NCI-H187 treated with DMSO at 0.1 percent for 48 hours (cell line): ENCODE results near the gene ERC2.
"Not testable (repeated sequence)": the region's sequence is repeated elsewhere in the genome, so short reads cannot be mapped to it uniquely, and the experiment has no call there.

Experiments used
- DNase-seq: peaks from one replicate; lab custom pipeline; 2025; lab: John Stamatoyannopoulos, UW

The ERC2 gene

DNA sequence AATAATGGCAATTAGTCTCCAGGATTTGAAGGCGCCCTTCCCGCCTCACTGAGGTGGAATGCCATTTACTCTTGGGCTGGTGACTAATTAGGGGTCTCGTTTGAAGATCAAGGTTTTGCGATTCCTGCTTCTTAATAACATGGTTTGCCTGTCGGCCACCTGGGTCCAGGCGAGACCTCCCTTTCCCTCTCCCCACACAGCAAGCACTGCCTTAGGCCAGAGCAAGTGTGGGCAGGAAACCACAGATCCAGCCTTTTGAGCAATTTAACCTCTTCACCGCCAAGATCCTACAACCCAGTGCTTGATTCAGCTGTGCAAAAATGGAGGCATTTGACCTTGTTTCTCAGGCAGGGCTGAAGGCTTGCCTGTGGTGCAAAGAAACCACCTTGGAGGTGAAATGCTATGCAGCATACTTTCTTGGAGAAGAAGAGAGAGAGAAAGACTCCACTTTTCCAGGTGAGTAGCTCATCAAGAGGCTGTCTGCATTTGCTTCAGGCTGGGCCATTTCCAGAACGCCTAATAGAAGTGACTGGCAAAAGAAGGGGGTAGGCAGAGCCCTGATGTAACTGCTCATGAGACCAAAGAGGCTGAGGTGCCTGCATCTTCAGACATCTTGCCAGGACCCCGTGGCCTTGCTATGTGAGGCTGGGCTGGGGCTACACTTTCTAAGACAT, 947.1 kb downstream of the ERC2 start:
- DNase-seq, result no peak

- no peak for DNase-seq
Measured at GRCh38 chr3:55519019-55519418, 949.2 kb downstream of the ERC2 start.

- no peak for DNase-seq
Measured at GRCh38 chr3:55518451-55518850, 949.8 kb downstream of the ERC2 start.

DNA sequence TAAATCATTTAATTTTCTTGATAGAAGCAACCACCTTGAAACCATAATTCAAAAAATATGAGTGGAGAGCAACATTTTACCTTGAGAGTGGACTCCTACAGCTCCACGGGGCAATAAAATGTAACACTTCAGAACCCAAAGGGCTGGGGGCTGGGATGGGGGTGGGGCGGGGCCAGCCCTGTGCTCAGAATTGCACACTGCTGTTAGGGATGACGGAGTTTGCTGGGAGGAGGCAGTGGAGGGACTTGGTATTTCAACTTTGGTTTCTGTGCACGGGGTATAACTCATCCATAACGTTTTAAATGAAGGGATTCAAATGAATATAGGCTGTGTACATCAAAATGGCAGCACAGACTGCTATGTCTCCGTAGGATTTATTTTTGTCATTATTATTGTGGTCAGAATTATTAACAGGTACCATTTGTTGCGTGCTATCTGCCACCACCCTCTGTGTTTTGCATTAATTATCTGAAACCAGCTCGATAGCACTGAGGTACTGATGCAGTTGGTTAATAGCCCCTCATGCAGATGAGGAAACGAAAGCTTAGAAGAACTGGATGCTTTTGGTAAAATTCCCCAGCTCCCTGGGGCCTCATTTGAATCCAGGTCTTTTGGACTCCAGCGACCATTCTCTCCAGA, 951.8 kb downstream of the ERC2 start:
- no peak for DNase-seq

- DNase-seq, result no peak
Measured at GRCh38 chr3:55515550-55516246, 952.6 kb downstream of the ERC2 start.

DNA sequence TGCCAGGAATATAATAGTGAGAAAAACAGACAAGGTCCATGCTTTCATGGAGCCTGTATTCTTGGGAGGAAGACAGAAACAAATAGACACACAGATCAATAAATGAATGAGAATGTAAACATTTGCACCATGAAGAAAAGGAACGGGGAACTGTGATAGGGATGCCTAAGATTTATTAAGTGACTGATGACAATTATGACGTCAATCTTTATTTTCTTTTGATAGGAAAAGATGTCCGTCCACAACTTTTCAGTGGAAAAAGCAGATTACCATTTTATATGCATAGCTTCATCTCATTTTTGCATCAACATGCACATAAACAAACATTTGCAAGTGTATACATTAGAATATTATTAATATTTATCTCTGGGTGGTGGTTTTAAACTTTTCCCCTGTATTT, 953.3 kb downstream of the ERC2 start:
- DNase-seq, result no peak

DNA sequence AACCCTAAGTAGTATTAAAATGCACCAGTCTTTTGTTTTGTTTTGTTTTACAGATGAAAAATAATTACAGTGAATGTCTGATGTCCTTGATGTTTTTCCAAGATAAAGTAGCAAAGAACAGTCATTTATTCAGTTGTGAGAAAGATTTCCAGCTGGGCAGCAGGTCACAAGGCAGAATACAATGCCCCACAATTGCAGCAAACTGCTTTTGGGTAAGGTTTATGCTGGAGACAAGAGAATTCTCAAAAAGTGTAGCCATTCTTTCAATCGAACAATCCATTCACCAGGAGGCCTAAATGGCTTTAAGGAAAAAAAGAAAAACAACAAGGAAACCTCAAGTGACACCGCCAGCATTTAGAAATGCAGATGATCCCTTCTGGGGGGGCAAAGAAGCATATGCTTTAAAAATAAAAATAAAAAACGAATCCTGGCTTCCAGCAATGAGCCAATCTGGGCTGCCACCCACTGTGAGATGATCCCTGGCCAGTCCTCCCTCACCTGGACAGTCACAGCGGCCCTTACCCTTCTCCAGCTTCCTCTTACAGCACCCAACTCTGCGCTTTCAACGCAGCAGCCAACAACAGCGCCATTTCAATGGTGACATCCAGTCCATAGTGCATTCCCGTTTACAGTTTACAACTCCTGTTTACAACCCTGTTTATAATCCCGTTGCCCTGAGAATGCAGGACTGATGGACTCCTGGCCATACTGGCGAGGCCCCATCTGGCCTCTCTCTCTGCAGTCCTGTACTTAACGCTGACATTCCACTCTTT, 955.5 kb downstream of the ERC2 start:
- DNase-seq, result no peak

DNA sequence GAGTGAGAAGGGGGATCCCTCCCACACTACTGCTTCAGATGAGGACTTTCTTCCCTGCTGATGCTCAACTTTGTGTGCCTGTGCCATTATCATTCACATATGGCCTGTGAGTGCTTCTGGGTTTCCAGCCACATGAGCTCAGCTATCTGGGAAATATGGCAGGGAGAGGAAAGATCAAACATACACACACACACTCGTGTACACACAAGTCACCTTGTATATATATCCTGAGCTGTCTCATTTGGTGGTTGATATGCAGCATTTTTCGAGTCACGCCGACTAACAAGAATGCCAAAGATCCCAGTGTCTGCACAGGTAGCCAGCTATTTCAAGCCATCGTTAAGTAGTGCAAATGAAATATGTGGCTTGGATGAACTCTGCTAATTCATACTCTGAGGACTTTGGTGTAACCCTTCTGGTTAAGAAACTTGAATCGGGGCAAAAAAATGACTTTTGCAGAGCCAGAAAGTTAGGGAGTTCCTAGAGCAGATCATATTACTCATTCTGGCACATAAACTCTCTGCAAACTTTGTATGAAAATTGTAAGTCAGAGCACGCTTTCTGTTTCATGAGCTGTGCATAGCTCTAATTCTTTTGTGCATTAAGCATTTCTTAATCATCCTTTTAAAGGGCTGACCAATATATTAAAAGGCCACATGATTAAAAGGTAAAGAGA, 956.2 kb downstream of the ERC2 start:
- DNase-seq, result no peak

GRCh38 chr3:55508335-55508734, 959.9 kb downstream of the ERC2 start:
- no peak for DNase-seq

DNA sequence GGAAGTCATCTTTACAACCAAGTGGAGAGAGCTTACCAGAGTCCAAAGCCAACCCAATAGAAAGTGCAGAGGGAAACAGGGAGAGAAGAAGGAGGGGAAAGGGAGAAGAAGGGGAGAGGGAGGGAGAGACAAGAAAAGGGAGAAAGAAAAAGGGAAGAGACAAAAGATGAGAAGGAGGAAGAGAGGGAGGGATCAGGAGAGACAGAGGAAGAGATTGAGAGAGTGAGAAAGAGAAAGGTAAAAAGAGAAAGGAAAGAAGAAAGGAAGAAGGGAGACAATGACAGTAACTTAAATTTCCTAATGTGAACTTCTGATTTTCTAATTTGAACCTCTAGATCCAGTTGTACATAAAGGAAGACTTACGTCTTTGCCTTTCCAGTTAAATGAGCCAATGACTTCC, 960.5 kb downstream of the ERC2 start:
- no peak for DNase-seq

GRCh38 chr3:55505776-55506175, 962.5 kb downstream of the ERC2 start:
- DNase-seq, result no peak

DNA sequence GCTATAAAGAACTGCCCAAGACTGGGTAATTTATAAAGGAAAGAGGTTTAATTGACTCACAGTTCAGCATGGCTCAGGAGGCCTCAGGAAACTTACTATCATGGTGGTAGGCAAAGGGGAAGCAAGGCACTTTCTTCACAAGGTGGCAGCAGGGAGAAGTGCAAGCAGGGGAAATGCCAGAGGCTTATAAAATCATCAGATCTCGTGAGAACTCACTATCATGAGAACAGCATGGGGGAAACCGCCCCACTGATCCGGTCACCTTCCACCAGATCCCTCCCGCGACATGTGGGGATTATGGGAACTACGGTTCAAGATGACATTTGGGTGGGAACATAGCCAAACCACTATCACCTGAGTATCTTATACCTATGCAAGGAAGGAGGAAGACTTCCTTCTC, 963.2 kb downstream of the ERC2 start:
- not testable (repeated sequence) for DNase-seq

GRCh38 chr3:55501905-55502304, 966.4 kb downstream of the ERC2 start:
- no peak for DNase-seq

DNA sequence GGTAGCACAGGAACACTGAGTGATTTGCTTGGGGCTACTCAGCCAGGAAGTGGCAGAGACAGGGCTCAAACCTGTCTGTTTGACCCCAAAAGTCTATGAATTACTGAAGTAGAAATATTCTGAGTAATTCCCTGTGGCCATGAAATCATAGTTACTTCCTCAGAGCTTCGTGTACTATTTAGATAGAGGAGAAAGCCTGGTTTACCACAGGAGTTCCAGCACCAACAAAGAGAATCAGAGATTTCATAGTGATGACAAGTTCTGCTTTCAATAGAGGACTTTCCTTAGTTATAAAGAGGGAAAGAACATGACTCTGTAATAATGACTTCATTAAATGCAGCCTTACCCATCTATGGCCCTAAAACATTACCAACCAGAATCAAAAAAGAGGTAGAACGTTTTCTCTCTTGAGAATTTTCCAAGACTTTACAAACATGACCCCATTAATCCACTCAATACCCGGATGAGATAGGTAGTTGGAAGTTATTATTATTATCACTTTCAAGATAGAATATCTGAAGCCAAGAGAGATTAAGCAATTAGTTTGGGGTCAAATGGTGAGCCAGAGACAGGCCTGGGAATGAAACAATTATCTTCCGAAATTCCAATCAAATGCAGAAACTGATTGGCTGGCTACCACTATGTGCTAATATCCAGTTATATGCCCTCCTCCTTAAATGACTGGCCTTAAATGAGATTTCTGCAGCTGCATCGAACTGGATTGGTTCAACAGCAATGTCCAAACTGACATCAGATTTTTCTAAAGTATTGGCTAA, 967.5 kb downstream of the ERC2 start:
- DNase-seq, result no peak

GRCh38 chr3:55498520-55498919, 969.7 kb downstream of the ERC2 start:
- no peak for DNase-seq

DNA sequence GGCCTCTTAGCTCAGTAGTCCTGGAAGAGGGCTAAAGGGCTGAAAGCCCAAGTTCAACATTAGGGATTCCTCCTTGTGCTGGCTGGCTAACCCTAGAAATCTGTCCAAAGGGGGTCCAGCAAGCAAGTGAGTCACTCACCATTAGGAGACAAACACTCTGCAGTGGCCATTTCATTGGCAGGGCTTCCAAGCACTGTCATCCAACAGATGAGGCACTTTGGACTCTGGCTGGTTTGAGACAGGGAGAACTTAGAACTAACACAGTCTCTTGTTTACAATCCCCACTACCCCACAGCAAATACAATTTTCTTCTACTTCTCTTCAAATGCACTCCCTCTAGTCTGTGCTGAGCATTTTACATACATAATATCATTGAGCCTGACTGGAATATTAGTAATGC, 971.0 kb downstream of the ERC2 start:
- DNase-seq, result no peak

- no peak for DNase-seq
Measured at GRCh38 chr3:55494976-55495375, 973.3 kb downstream of the ERC2 start.

DNA sequence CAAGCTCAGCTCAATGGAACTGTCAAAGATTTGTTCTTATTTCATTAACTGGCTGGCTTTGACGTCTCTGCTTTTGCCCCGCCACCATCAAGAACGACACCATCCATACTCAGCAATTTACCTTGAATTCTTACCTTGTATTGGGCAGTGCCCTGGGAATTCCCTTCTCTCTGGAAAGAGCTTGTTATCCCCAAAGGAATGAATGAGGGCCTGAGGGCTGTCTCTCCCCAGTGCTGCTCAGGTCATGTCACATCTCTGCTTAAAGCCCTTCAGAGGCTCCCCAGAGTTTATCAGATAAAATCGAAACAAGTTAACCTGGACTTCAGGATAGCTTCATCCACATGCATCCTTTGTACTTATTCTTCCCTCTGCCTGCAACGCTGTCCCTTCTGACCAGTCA, 975.3 kb downstream of the ERC2 start:
- DNase-seq, result no peak

- DNase-seq, result no peak
Measured at GRCh38 chr3:55491296-55491816, 976.9 kb downstream of the ERC2 start.

DNA sequence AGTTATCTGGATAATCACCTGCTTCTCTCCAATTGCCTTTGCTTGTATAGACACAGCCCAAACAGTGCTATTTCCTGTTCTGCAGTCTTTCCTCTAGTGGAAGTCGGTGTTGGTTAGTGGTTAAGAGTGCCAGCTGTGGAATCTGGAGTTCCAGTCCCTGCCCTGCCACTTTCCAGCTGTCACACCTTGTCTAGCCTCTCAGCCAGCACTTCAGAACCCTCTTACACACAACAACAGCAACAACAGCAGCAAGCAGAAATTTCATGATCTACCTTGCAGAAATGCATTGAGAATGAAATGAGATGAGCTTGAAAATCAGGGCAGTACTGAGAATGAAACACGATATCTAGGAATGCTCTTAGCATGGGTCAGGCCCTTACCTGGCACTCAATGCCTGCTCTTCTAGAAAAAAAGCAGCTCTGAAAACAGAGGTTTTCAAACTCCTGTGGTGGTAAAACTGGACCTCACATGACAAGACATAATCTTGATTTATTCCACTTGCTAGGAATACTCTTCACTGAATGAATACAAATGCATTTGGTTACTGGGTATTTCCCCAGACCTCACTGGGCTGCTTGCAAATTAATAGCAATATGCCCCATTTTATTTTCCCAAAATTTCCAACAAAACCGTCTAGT, 977.9 kb downstream of the ERC2 start:
- peak; percentile 28 for DNase-seq

DNA sequence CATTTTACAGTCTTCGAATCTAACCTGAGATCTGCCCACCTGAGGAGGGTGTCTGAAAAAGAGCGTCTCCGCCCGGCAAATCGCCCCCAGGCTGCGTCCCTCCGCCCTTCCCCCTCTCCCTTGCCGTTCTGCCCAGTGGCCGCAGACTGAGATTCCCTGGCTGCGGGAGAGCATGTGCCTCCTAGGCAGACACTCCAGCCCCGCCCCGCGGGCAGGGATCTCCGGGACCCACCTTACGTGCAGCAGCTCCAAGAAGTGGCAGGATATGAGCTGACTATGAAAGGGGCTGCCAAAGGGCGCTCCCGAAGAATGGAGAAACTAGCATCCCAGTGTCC, 978.5 kb downstream of the ERC2 start:
- DNase-seq, result no peak
